ENCODE data around the gene SYNGAP1. TPM values are rescaled to one million over a fixed set of nuclear protein-coding genes. Genes with fewer than 3 reads are reported as not detected.

SYNGAP1 gene
- total and polyA plus RNA-seq, 2 of the 4 experiments (the other 2 are of a cell fraction): 1.4 to 17.0 TPM

DNA sequence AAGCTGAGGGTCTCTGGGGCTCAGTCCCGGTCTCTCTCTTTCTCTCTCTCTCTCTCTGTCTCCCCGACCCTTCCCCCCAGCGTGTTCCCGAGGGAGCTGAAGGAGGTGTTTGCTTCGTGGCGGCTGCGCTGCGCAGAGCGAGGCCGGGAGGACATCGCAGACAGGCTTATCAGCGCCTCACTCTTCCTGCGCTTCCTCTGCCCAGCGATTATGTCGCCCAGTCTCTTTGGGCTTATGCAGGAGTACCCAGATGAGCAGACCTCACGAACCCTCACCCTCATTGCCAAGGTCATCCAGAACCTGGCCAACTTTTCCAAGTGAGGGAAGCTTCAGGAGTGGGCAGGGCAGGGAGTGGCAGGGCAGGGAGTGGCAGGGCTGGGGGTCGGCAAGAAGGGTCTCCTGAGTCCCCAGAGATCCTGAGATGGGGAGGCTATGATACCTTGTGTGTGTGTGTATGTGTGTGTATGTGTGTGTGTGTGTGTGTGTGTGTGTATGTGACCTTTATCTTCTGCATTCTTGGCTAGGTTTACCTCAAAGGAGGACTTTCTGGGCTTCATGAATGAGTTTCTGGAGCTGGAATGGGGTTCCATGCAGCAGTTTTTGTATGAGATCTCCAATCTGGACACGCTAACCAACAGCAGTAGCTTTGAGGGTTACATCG lies 20.9 kb downstream of the SYNGAP1 start:
- CTCF ChIA-PET: no interaction called here
- dilution Hi-C loops (cut with HindIII; ENCODE audit: low sequenced_read_pairs, unreplicated experiment): no loop called here
- Histone ChIP-seq H2BK5ac (ENCODE audit: low read depth, low read length, poor library complexity, severe bottlenecking) (no peak overlapping the region), H4K5ac (ENCODE audit: low read depth, low read length) (no peak overlapping the region), H3K56ac (ENCODE audit: extremely low read depth, insufficient read depth, low read length) (no peak overlapping the region), H3K14ac (replicated peaks; ENCODE audit: low read depth, low read length) (no peak overlapping the region), H2AFZ (replicated peaks; ENCODE audit: low read length, poor library complexity) (no peak overlapping the region), H2AK5ac (ENCODE audit: low read depth, low read length) (no peak overlapping the region), H4K91ac (ENCODE audit: insufficient read depth, low read depth, low read length) (no peak overlapping the region), H3K4me2 (ENCODE audit: low read depth, low read length) (no peak overlapping the region), H2BK120ac (ENCODE audit: low read depth, low read length) (no peak overlapping the region), H4K20me1 (ENCODE audit: insufficient read depth, low read length) (no peaks in the 10 kb centered on the region), H3K9me3 (ENCODE audit: control insufficient read depth, insufficient read depth, low read length) (no peaks in the 10 kb centered on the region), H3K9ac (ENCODE audit: low read depth, low read length) (no peak overlapping the region), H3K9me1 (ENCODE audit: insufficient read depth, low read length) (no peaks in the 10 kb centered on the region; the same call in 1 of the 2 replicates), H3K27ac (ENCODE audit: insufficient read depth, low read length) (no peak overlapping the region), H3K23ac (ENCODE audit: low read depth, low read length) (no peak overlapping the region), H3K4ac (ENCODE audit: low read depth, low read length) (no peak overlapping the region), H3K4me3 (ENCODE audit: insufficient read depth, low read depth, low read length) (no peak overlapping the region), H3K27me3 (ENCODE audit: control insufficient read depth, insufficient read depth, low read length) (no peaks in the 10 kb centered on the region), H3K79me1 (ENCODE audit: low read depth in 1 of 2, low read length in 2 of 2) (peaks cover 2 to 9% of the 10 kb centered on the region in 2 experiments), H2AK9ac (replicated peaks; ENCODE audit: low read depth, low read length, poor library complexity) (no peak overlapping the region), H3K4me1 (ENCODE audit: control insufficient read depth, insufficient read depth, low read length) (no peaks in the 10 kb centered on the region), H4K8ac (ENCODE audit: low read depth in 2 of 2, low read length in 2 of 2) (no peak overlapping the region), H2BK20ac (ENCODE audit: low read depth, low read length) (no peak overlapping the region), H2BK15ac (ENCODE audit: low read depth, low read length) (no peak overlapping the region), H3K36me3 (ENCODE audit: control insufficient read depth, insufficient read depth, low read length) (peaks cover 67% of the 10 kb centered on the region), H3K18ac (ENCODE audit: low read depth, low read length) (no peak overlapping the region)
- no TSS peak for BruUV-seq (replicated peaks)
- intact Hi-C loops (cut with micrococcal nuclease): no loop called here
- 97% methylated on average over 13 of the region's 19 CpGs; no CpG with 5 or more reads in 1 of the 2 experiments for WGBS, 2 experiments (ENCODE audit: extremely low coverage in 2 of 2, insufficient read length in 1 of 2)
- ATAC-seq (ENCODE audit: low read depth): no peak
- in situ Hi-C loops (cut with MboI; ENCODE audit: low sequenced_read_pairs): no loop called here
- POLR2A ChIA-PET (ENCODE audit: unreplicated experiment): no interaction called here
- DNase-seq: no peak
- TF ChIP-seq MAZ (IDR thresholded peaks at IDR 0.05; ENCODE audit: borderline replicate concordance, low read depth, low read length): no peak
- no peak for TF ChIP-seq MXI1 (IDR thresholded peaks at IDR 0.05; ENCODE audit: borderline replicate concordance, low read depth, low read length)
- no peak for TF ChIP-seq BHLHE40 (IDR thresholded peaks at IDR 0.05; ENCODE audit: low read depth, low read length)
- TF ChIP-seq, protein P1, sequence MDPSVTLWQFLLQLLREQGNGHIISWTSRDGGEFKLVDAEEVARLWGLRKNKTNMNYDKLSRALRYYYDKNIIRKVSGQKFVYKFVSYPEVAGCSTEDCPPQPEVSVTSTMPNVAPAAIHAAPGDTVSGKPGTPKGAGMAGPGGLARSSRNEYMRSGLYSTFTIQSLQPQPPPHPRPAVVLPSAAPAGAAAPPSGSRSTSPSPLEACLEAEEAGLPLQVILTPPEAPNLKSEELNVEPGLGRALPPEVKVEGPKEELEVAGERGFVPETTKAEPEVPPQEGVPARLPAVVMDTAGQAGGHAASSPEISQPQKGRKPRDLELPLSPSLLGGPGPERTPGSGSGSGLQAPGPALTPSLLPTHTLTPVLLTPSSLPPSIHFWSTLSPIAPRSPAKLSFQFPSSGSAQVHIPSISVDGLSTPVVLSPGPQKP (IDR thresholded peaks at IDR 0.05; ENCODE audit: borderline replicate concordance, low read depth, low read length): no peak
- no peak for TF ChIP-seq RFX5 (IDR thresholded peaks at IDR 0.05; ENCODE audit: low read depth, low read length)
- no peak for TF ChIP-seq RAD21 (IDR thresholded peaks at IDR 0.05; ENCODE audit: low read length)
- TF ChIP-seq MAFK (IDR thresholded peaks at IDR 0.05; ENCODE audit: low read depth, low read length): no peak
- TF ChIP-seq RCOR1 (IDR thresholded peaks at IDR 0.05; ENCODE audit: insufficient replicate concordance, low read length): no peak
- no peak for TF ChIP-seq NFE2L2 (IDR thresholded peaks at IDR 0.05; ENCODE audit: low read depth, low read length)
- TF ChIP-seq SMC3 (IDR thresholded peaks at IDR 0.05; ENCODE audit: low read depth, low read length): no peak
- no peak for TF ChIP-seq POLR2A (IDR thresholded peaks at IDR 0.05; ENCODE audit: low read depth, low read length)
- TF ChIP-seq, protein P2, sequence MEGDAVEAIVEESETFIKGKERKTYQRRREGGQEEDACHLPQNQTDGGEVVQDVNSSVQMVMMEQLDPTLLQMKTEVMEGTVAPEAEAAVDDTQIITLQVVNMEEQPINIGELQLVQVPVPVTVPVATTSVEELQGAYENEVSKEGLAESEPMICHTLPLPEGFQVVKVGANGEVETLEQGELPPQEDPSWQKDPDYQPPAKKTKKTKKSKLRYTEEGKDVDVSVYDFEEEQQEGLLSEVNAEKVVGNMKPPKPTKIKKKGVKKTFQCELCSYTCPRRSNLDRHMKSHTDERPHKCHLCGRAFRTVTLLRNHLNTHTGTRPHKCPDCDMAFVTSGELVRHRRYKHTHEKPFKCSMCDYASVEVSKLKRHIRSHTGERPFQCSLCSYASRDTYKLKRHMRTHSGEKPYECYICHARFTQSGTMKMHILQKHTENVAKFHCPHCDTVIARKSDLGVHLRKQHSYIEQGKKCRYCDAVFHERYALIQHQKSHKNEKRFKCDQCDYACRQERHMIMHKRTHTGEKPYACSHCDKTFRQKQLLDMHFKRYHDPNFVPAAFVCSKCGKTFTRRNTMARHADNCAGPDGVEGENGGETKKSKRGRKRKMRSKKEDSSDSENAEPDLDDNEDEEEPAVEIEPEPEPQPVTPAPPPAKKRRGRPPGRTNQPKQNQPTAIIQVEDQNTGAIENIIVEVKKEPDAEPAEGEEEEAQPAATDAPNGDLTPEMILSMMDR (conservative IDR thresholded peaks at IDR 0.05; ENCODE audit: low read depth, low read length): no peak
- no peak for TF ChIP-seq FOS (IDR thresholded peaks at IDR 0.05; ENCODE audit: low read depth, low read length)
